KMS-11 (cell line): ENCODE data around the gene DHRS2.

Source experiments
- H2AFZ ChIP-seq: fragments of 200-600 bp; sonication (generic); 2 replicates; pipeline ENCODE4 v1.6.1; 2016; ENCODE audit warnings: antibody characterized with exemption, mixed run types, low read depth
- H3K27ac ChIP-seq: fragments of 200-600 bp; sonication (generic); 2 replicates; pipeline ENCODE4 v1.6.1; 2016; ENCODE audit warnings: mild to moderate bottlenecking, mixed run types
- H3K27me3 ChIP-seq: fragments of 200-600 bp; sonication (generic); 2 replicates; pipeline ENCODE4 v1.6.1; 2017; ENCODE audit warnings: mild to moderate bottlenecking, low read depth, mixed run types, moderate library complexity; ENCODE audit not compliant: insufficient read depth
- H3K36me3 ChIP-seq: fragments of 200-600 bp; sonication (generic); 2 replicates; pipeline ENCODE4 v1.6.1; 2017; ENCODE audit warnings: mild to moderate bottlenecking, mixed run types; ENCODE audit not compliant: insufficient read depth
- H3K4me1 ChIP-seq: fragments of 200-600 bp; sonication (generic); 2 replicates; pipeline ENCODE4 v1.6.1; 2016; ENCODE audit warnings: mild to moderate bottlenecking, low read depth, mixed run types; ENCODE audit not compliant: poor library complexity, severe bottlenecking
- H3K4me2 ChIP-seq: fragments of 200-600 bp; sonication (generic); 2 replicates; pipeline ENCODE4 v1.7.0; 2016; ENCODE audit warnings: mild to moderate bottlenecking, mixed run types
- H3K4me3 ChIP-seq: fragments of 200-600 bp; sonication (generic); IDR thresholded peaks from 2 replicates; pipeline ENCODE4 v1.6.1; 2017; ENCODE audit warnings: low read depth, low read length, mixed read lengths; ENCODE audit not compliant: insufficient read depth
- H3K79me2 ChIP-seq: fragments of 200-600 bp; sonication (generic); 2 replicates; pipeline ENCODE4 v1.6.1; 2016; ENCODE audit warnings: low read depth, mixed run types; ENCODE audit not compliant: insufficient read depth
- H3K9ac ChIP-seq: fragments of 200-600 bp; sonication (generic); 2 replicates; pipeline ENCODE4 v1.6.1; 2016; ENCODE audit warnings: mild to moderate bottlenecking, mixed run types
- H4K20me1 ChIP-seq: fragments of 200-600 bp; sonication (generic); 2 replicates; pipeline ENCODE4 v1.6.1; 2016; ENCODE audit warnings: mild to moderate bottlenecking, mixed run types; ENCODE audit not compliant: insufficient read depth
- TF ChIP-seq, protein P1 (sequence below): fragments of 200-600 bp; sonication (generic); conservative IDR thresholded peaks from 2 replicates; pipeline ENCODE4 v1.6.1; 2017; ENCODE audit warnings: low read depth, mild to moderate bottlenecking, antibody characterized with exemption, low read length, moderate library complexity, mixed read lengths

The DHRS2 gene

DNA sequence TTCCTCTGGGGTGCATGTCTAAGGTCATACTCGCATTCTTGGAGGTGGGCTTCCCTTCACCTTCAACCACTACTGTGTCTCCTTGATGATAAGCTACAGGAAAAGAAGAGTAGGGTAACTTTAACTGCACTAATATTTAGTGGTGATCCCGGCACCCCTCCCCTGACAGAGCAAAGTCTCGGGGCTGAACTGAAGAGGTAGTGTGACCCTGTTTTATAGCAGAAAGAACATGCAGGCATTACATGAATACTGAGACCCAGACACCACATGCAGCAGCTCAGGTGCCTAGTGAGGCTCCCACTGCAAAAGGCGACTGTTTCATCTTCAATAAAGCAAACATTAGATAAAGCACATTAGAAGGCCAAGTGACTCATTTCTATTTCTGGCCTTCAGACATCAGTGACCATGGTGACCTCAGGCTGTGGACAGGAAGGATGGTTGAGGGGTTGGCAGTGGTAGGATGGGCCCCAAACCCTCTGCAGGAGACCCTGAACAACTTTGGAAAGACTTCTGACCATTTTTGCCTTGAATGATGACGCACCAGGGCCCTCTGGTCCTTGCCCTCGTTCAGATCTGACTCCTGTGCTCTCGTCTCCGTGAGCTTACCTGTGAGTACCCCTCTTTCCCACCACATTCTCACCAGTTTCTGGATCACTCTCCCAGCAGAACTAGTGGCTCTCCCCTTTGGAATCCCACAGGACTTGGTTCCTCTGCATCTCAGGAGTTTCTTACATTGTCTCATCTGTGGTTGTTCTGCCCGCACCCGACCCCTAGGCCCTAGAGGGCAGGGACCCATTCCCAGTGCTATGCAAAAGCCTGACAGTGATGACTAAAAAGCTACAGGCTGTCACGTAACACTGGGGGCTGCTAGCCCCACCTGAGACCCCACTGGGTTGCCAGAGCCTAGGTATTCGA is 33.7 kb upstream of the DHRS2 start:
- Histone ChIP-seq H3K9ac (no peak overlapping the region), H3K4me3 (no peak overlapping the region), H2AFZ (no peak overlapping the region), H3K27ac (no peak overlapping the region), H4K20me1 (no peaks in the 10 kb centered on the region), H3K79me2 (no peaks in the 10 kb centered on the region), H3K4me1 (no peaks in the 10 kb centered on the region), H3K36me3 (no peaks in the 10 kb centered on the region), H3K4me2 (no peak overlapping the region), H3K27me3 (no peaks in the 10 kb centered on the region)
- TF ChIP-seq, protein P1, sequence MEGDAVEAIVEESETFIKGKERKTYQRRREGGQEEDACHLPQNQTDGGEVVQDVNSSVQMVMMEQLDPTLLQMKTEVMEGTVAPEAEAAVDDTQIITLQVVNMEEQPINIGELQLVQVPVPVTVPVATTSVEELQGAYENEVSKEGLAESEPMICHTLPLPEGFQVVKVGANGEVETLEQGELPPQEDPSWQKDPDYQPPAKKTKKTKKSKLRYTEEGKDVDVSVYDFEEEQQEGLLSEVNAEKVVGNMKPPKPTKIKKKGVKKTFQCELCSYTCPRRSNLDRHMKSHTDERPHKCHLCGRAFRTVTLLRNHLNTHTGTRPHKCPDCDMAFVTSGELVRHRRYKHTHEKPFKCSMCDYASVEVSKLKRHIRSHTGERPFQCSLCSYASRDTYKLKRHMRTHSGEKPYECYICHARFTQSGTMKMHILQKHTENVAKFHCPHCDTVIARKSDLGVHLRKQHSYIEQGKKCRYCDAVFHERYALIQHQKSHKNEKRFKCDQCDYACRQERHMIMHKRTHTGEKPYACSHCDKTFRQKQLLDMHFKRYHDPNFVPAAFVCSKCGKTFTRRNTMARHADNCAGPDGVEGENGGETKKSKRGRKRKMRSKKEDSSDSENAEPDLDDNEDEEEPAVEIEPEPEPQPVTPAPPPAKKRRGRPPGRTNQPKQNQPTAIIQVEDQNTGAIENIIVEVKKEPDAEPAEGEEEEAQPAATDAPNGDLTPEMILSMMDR = no peak

DNA sequence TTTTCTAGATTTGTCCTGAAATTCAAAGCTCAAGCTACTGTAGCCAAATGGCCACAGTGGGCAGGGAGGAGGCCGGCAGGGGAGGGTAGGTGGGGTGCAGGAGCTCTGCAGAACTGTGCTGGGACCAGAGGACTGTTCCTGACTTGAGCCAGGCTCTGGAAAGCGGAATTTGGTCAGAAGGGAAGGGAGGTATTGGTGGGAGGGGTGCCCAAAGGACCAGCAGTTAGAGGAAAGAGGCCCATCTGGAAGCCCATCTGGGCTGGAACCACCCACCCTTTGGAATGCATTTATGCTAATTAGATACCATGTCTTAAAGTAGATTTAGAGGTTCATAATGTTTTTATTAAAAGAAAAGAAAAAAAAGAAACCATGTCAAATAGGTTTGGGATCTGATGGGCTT is 33.1 kb upstream of the DHRS2 start:
- TF ChIP-seq, protein P1 = no peak
- Histone ChIP-seq H3K4me3 (no peak overlapping the region), H3K27me3 (no peaks in the 10 kb centered on the region), H2AFZ (no peak overlapping the region), H4K20me1 (no peaks in the 10 kb centered on the region), H3K79me2 (no peaks in the 10 kb centered on the region), H3K36me3 (no peaks in the 10 kb centered on the region), H3K4me2 (no peak overlapping the region), H3K9ac (no peak overlapping the region), H3K4me1 (no peaks in the 10 kb centered on the region), H3K27ac (no peak overlapping the region)

DNA sequence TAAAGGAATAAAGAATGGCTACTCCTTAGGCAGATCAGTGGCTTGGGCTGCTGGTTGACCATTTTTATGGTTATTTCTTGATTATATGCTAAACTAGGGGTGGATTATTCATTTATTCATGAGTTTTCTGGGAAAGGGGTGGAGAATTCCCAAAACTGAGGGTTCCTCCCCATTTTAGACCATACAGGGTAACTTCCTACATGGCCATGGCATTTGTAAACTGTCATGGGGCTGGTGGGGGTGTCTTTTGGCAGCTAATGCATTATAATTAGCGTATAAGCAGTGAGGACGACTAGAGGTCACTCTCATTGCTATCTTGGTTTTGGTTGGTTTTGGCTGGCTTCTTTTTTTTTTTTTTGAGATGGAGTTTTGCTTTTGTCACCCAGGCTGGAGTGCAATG is 32.0 kb upstream of the DHRS2 start:
- no peaks in the 10 kb centered on the region for H3K36me3 ChIP-seq
- no peaks in the 10 kb centered on the region for H4K20me1 ChIP-seq
- no peaks in the 10 kb centered on the region for H3K4me1 ChIP-seq
- no peaks in the 10 kb centered on the region for H3K79me2 ChIP-seq
- TF ChIP-seq, protein P1 = no peak
- no peaks in the 10 kb centered on the region for H3K27me3 ChIP-seq
- H2AFZ ChIP-seq = no peak overlapping the region
- H3K4me3 ChIP-seq = no peak overlapping the region
- H3K9ac ChIP-seq = no peak overlapping the region
- no peak overlapping the region for H3K4me2 ChIP-seq
- no peak overlapping the region for H3K27ac ChIP-seq

DNA sequence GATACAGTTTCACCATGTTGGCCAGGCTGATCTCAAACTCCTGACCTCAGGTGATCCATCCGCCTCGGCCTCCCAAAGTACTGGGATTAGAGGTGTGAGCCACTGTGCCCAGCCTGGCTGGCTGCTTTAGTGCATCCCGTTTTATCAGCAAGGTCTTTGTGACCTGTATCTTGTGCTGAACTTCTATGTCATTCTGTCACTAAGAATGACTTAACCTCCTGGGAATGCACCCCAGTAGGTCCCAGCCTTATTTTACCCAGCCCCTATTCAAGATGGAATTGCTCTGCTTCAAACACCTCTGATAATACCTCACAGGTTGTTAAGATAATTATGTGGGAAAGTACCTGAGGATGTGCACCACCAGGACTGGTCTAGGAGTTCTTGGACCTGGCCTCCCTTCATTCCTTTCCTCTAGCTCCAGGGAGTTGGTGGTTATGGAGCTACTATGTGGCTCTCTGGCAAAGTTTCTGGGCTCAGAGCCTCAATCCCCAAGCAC is 31.4 kb upstream of the DHRS2 start:
- H3K4me2 ChIP-seq = no peak overlapping the region

More for the DNA sequence above, 31.4 kb upstream of the DHRS2 start:
- Histone ChIP-seq H3K27ac (no peak overlapping the region), H2AFZ (no peak overlapping the region), H3K4me3 (no peak overlapping the region), H3K27me3 (no peaks in the 10 kb centered on the region), H4K20me1 (no peaks in the 10 kb centered on the region), H3K79me2 (no peaks in the 10 kb centered on the region), H3K4me1 (no peaks in the 10 kb centered on the region), H3K36me3 (no peaks in the 10 kb centered on the region), H3K9ac (no peak overlapping the region)
- TF ChIP-seq, protein P1 = no peak
